Natural killer cell (primary cell): Measurements from ENCODE around the gene OVCH1. TPM values are rescaled to one million over a fixed set of nuclear protein-coding genes. Genes with fewer than 3 reads are reported as not detected.

Experiments used
- ATAC-seq, 3 donors: fragments of 150-1000 bp in 2 of 3; fragments of 200-7000 bp in 1 of 3; cut with Tn5 transposase; 1 replicate in 1 of 3; 2 replicates in 2 of 3; pipeline ENCODE4 v1.10.0; 2021; ENCODE audit warnings: mild to moderate bottlenecking in 2 of 3, moderate library complexity in 2 of 3
- DNase-seq, 2 donors: peaks; one replicate each; pipeline versions ENCODE4 v3.0.0 to v3.0.0-alpha.2; 2013 to 2021; ENCODE audit warnings: mixed read lengths in 1 of 2
- H3K27ac ChIP-seq: one replicate; pipeline ENCODE4 v1.5.1; 2013; ENCODE audit warnings: mild to moderate bottlenecking, low read length
- H3K27me3 ChIP-seq: one replicate; pipeline ENCODE4 v1.6.1; 2013; ENCODE audit warnings: low read length; ENCODE audit not compliant: control insufficient read depth, insufficient read depth
- H3K36me3 ChIP-seq: one replicate; pipeline ENCODE4 v1.6.1; 2013; ENCODE audit warnings: low read length; ENCODE audit not compliant: control insufficient read depth, insufficient read depth
- H3K4me1 ChIP-seq: one replicate; pipeline ENCODE4 v1.6.1; 2013; ENCODE audit warnings: low read length; ENCODE audit not compliant: control insufficient read depth, insufficient read depth
- H3K4me3 ChIP-seq: one replicate; pipeline ENCODE4 v1.5.1; 2013; ENCODE audit warnings: low read length
- H3K9me3 ChIP-seq: one replicate; pipeline ENCODE4 v1.6.1; 2013; ENCODE audit warnings: low read length; ENCODE audit not compliant: control insufficient read depth, insufficient read depth
- H3K27ac Mint-ChIP-seq, 2 donors: one replicate each; pipeline ENCODE4 v1.8.0; 2022; ENCODE audit warnings: mild to moderate bottlenecking in 2 of 2, mixed read lengths in 2 of 2, moderate library complexity in 1 of 2
- H3K27me3 Mint-ChIP-seq, 2 donors: one replicate each; pipeline ENCODE4 v1.8.0; 2022; ENCODE audit warnings: low read depth in 2 of 2, mixed read lengths in 2 of 2
- H3K36me3 Mint-ChIP-seq: one replicate; pipeline ENCODE4 v1.8.0; 2022; ENCODE audit warnings: mixed read lengths
- H3K4me1 Mint-ChIP-seq, 2 donors: one replicate each; pipeline ENCODE4 v1.8.0; 2022; ENCODE audit warnings: mixed read lengths in 2 of 2
- H3K4me3 Mint-ChIP-seq: one replicate; pipeline ENCODE4 v1.8.0; 2022; ENCODE audit warnings: mild to moderate bottlenecking, moderate library complexity, mixed read lengths
- H3K9me3 Mint-ChIP-seq, 2 donors: one replicate each; pipeline ENCODE4 v1.8.0; 2022; ENCODE audit warnings: mixed read lengths in 2 of 2
- CTCF ChIP-seq: fragments of 200-600 bp; IDR thresholded peaks from one replicate; pipeline ENCODE4 v1.8.0; 2022; ENCODE audit warnings: antibody characterized with exemption
- WGBS: methylation state at CpG from one replicate; pipeline ENCODE4 v1.1.7; 2013; ENCODE audit warnings: missing lambda C conversion rate; ENCODE audit not compliant: insufficient coverage; 5-methylcytosine and 5-hydroxymethylcytosine counted together
- intact Hi-C: fragments of 100-400 bp; cut with micrococcal nuclease; formaldehyde crosslinking; loops from one replicate; pipeline ENCODE4 v1.14.2; 2022
- total RNA-seq, 4 donors: library from RNA; stranded (reverse); fragments of 120-200 nt in 1 of 4; gene quantifications; one replicate each; pipeline versions ENCODE4 v1.2.3 to v1.2.4, GENCODE V29; 2013 to 2022

Gene OVCH1
- not detected for total RNA-seq
- not detected for total RNA-seq (2013)

DNA sequence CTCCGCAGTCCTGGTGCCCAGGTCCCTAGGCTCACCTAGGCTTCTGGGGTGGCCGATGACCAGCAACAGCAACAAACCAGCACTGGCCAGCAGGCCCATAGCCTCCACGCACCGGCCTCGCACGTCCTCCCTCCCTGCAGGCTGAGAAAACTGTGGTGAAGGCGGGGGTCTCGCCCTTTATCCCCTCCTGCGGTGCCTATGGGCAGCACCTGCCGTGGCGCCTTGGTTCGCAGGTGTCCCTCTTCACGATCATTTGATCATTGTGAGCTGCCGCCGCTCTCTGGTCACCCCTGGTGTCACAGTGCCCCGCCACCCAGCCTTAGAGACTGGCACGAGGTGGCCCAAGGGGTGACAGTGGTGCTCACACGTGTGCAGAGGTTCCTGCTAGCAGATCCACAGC lies at the start of gene OVCH1:
Gene OVCH1 (minus strand): TSS at position 99 of the 400 bp plus-strand sequence. CDS start 0 bp downstream, at position 99.
- H3K36me3 ChIP-seq, result no peaks in the 10 kb centered on the region
- Mint-ChIP-seq H3K27ac (no peak within 1 kb of the TSS), H3K4me1 (no peaks in the 10 kb centered on the region), H3K36me3 (no peaks in the 10 kb centered on the region), H3K27me3 (peaks cover 5 to 8% of the 10 kb centered on the region in 2 donors), H3K9me3 (no peaks in the 10 kb centered on the region), H3K4me3 (no peak within 1 kb of the TSS)
- TF ChIP-seq CTCF, result no peak
- DNase-seq (no peak), ATAC-seq (no peak)
- H3K27me3 ChIP-seq, result no peaks in the 10 kb centered on the region
- intact Hi-C loops, result no loop called here
- 89% methylated on average over 18 of the region's 18 CpGs for WGBS
- no peaks in the 10 kb centered on the region for H3K4me1 ChIP-seq
- no peak within 1 kb of the TSS for H3K27ac ChIP-seq
- H3K4me3 ChIP-seq, result no peak within 1 kb of the TSS
- H3K9me3 ChIP-seq, result no peaks in the 10 kb centered on the region

DNA sequence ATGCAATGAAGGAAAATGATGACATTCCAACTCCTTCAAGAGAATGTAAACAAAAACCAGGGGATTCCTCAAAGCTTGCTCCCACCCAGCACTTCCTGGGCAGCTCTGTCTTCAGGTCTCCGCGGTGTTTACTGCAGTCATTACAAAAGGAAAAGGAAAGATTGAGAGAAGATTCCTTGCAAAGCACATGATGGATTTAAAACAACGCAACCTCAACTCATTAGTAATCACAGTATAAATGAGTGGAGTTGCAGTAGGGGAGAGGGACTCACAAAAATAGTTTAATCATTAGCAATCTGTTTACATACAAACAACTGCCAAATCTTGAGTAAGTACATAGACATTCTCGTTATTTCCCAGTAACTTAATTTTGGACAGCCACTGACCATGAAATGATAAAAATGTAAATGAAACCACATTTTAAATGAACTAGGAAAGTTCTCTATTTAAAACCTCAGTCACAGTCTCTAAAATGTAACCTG lies 49.7 kb upstream of the OVCH1 start:
- Histone ChIP-seq H3K36me3 (no peaks in the 10 kb centered on the region), H3K4me3 (no peak overlapping the region), H3K9me3 (no peaks in the 10 kb centered on the region), H3K4me1 (no peaks in the 10 kb centered on the region), H3K27ac (no peak overlapping the region), H3K27me3 (no peaks in the 10 kb centered on the region)
- Mint-ChIP-seq H3K4me3 (no peak overlapping the region), H3K9me3 (no peaks in the 10 kb centered on the region), H3K4me1 (no peaks in the 10 kb centered on the region), H3K36me3 (no peaks in the 10 kb centered on the region), H3K27ac (no peak overlapping the region), H3K27me3 (peaks cover 0 to 6% of the 10 kb centered on the region in 2 donors)
- 71% methylated on average over 1 of the region's 4 CpGs for WGBS
- ATAC-seq, result no peak
- intact Hi-C loops, result no loop called here
- DNase-seq, result no peak
- TF ChIP-seq CTCF, result no peak

GRCh38 chr12:29546000-29546399 lies 48.5 kb upstream of the OVCH1 start:
- Histone ChIP-seq H3K36me3 (no peaks in the 10 kb centered on the region), H3K27ac (no peak overlapping the region), H3K4me3 (no peak overlapping the region), H3K27me3 (no peaks in the 10 kb centered on the region), H3K9me3 (no peaks in the 10 kb centered on the region), H3K4me1 (no peaks in the 10 kb centered on the region)
- WGBS, result 69% methylated on average over 2 of the region's 2 CpGs
- no peak for DNase-seq
- H3K9me3 Mint-ChIP-seq, result no peaks in the 10 kb centered on the region
- TF ChIP-seq CTCF, result no peak
- H3K36me3 Mint-ChIP-seq, result no peaks in the 10 kb centered on the region
- peaks cover 0 to 9% of the 10 kb centered on the region in 2 donors for H3K27me3 Mint-ChIP-seq
- intact Hi-C loops, result no loop called here
- H3K4me1 Mint-ChIP-seq, result no peaks in the 10 kb centered on the region
- ATAC-seq, result no peak
- H3K27ac Mint-ChIP-seq, result no peak overlapping the region
- H3K4me3 Mint-ChIP-seq, result no peak overlapping the region

DNA sequence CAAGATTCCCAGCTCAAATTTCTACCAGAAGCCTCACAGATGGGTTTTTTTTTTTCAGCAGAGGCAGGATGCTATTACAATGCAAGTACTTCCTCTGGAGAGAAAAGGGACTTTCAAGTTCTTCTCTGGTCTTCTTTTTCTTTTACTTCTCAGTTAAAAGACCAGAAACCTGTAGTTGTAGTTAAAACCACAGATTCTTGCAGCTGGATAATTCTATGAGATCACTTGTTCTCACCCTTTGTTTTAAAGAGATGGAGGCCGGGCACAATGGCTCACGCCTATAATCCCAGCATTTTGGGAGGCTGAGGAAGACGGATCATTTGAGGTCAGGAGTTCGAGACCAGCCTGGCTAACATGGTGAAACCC lies 47.6 kb upstream of the OVCH1 start:
- Histone ChIP-seq H3K4me3 (no peak overlapping the region), H3K4me1 (no peaks in the 10 kb centered on the region), H3K27me3 (no peaks in the 10 kb centered on the region), H3K36me3 (no peaks in the 10 kb centered on the region), H3K9me3 (no peaks in the 10 kb centered on the region), H3K27ac (no peak overlapping the region)
- intact Hi-C loops, result no loop called here
- Mint-ChIP-seq H3K27me3 (peaks cover 0 to 10% of the 10 kb centered on the region in 2 donors), H3K36me3 (no peaks in the 10 kb centered on the region), H3K4me1 (no peaks in the 10 kb centered on the region), H3K9me3 (no peaks in the 10 kb centered on the region), H3K27ac (no peak overlapping the region), H3K4me3 (no peak overlapping the region)
- no peak for ATAC-seq
- DNase-seq, result no peak
- TF ChIP-seq CTCF, result no peak
- 82% methylated on average over 4 of the region's 4 CpGs for WGBS
